GM12878 (cell line): ENCODE results near the gene SOS1. TPM values are rescaled to one million over a fixed set of nuclear protein-coding genes. Genes with fewer than 3 reads are reported as not detected.

Source experiments
- ATAC-seq: fragments of 200-7000 bp; cut with Tn5 transposase; 3 replicates; pipeline ENCODE4 v1.9.1; 2020; ENCODE audit warnings: mild to moderate bottlenecking, moderate library complexity
- BruUV-seq: library from RNA; stranded (reverse); fragments of 400-500 nt; replicated peaks from 2 replicates; lab custom pipeline; 2021; lab: Mats Ljungman, UMichigan
- CTCF ChIA-PET: fragments of 300-600 bp; sonication (Branson Sonifier 250); formaldehyde crosslinking; extraction: SDS; loops from one replicate; lab custom pipeline; 2021; ENCODE audit warnings: inconsistent platforms; lab: Yijun Ruan, JAX
- POLR2A ChIA-PET: fragments of 350-600 bp; formaldehyde crosslinking; extraction: SDS; loops from one replicate; lab custom pipeline; 2021; ENCODE audit warnings: inconsistent platforms; lab: Charles Lee
- RAD21 ChIA-PET: fragments of 300-600 bp; sonication (Branson Sonifier 250); formaldehyde crosslinking; loops from one replicate; lab custom pipeline; 2023; ENCODE audit warnings: antibody characterized with exemption; ENCODE audit not compliant: unreplicated experiment; lab: Charles Lee
- SMC1A ChIA-PET: fragments of 300-600 bp; sonication (Branson Sonifier 250); formaldehyde crosslinking; loops from one replicate; lab custom pipeline; 2023; ENCODE audit not compliant: unreplicated experiment, uncharacterized antibody; lab: Charles Lee
- DNase-seq: peaks from one replicate; pipeline ENCODE4 v3.0.0-alpha.2; 2011; ENCODE audit warnings: low read depth, low spot score
- FAIRE-seq: peaks from 3 replicates; lab custom pipeline; 2011; peaks lifted over from hg19 to GRCh38; lab: Jason Lieb, UNC
- H2AFZ ChIP-seq: 2 replicates; pipeline ENCODE4 v1.6.0; 2011; ENCODE audit warnings: low read depth, low read length, control low read depth; ENCODE audit not compliant: control insufficient read depth
- H3K27ac ChIP-seq: 2 replicates; pipeline ENCODE4 v1.5.1; 2011; ENCODE audit warnings: control low read depth; ENCODE audit not compliant: control insufficient read depth, insufficient read depth
- H3K27me3 ChIP-seq, 2 experiments: replicated peaks in 1 of 2; 2 replicates each; pipeline versions ENCODE4 v1.6.0 to v1.6.1; 2011; ENCODE audit warnings: low read length in 1 of 2; ENCODE audit not compliant: control insufficient read depth in 2 of 2, insufficient read depth in 2 of 2
- H3K36me3 ChIP-seq, 2 experiments: 2 replicates each; pipeline ENCODE4 v1.5.1; 2011; ENCODE audit warnings: low read length in 1 of 2; ENCODE audit not compliant: control insufficient read depth in 2 of 2, insufficient read depth in 2 of 2
- H3K4me1 ChIP-seq: 2 replicates; pipeline ENCODE4 v1.6.1; 2011; ENCODE audit warnings: mild to moderate bottlenecking, low read length, moderate library complexity, mixed read lengths; ENCODE audit not compliant: control insufficient read depth, insufficient read depth
- H3K4me2 ChIP-seq: 2 replicates; pipeline ENCODE4 v1.6.0; 2011; ENCODE audit warnings: control low read depth; ENCODE audit not compliant: control insufficient read depth, insufficient read depth
- H3K4me3 ChIP-seq: fragments of 200-600 bp; sonication (generic); 2 replicates; pipeline ENCODE4 v1.5.1; 2016
- H3K79me2 ChIP-seq: 2 replicates; pipeline ENCODE4 v1.6.0; 2011; ENCODE audit warnings: low read length; ENCODE audit not compliant: control insufficient read depth, insufficient read depth
- H3K9ac ChIP-seq: 2 replicates; pipeline ENCODE4 v1.8.0; 2011; ENCODE audit warnings: low read length, control low read depth, mixed read lengths; ENCODE audit not compliant: control insufficient read depth, insufficient read depth
- H3K9me3 ChIP-seq: replicated peaks from 3 replicates; pipeline ENCODE4 v1.5.1; 2011; ENCODE audit warnings: mild to moderate bottlenecking, low read length; ENCODE audit not compliant: control insufficient read depth, insufficient read depth
- H4K20me1 ChIP-seq: 2 replicates; pipeline ENCODE4 v1.6.0; 2011; ENCODE audit not compliant: control insufficient read depth, insufficient read depth
- ETV6 ChIP-seq, 2 experiments: fragments of 450-650 bp in 1 of 2; IDR thresholded peaks in 1 of 2; conservative IDR thresholded peaks in 1 of 2; 2 replicates each; pipeline ENCODE4 v1.6.1; 2014; ENCODE audit warnings: antibody characterized with exemption in 1 of 2, borderline replicate concordance in 1 of 2, low read depth in 1 of 2, mild to moderate bottlenecking in 1 of 2, moderate library complexity in 1 of 2
- NRF1 ChIP-seq: conservative IDR thresholded peaks from 2 replicates; pipeline ENCODE4 v1.6.1; 2011; ENCODE audit warnings: mild to moderate bottlenecking, low read depth, low read length, improper control_type of control experiment
- SUPT20H ChIP-seq: IDR thresholded peaks from 2 replicates; pipeline ENCODE4 v1.6.1; 2011; ENCODE audit warnings: low read depth, mild to moderate bottlenecking, low read length, moderate library complexity, borderline replicate concordance; ENCODE audit not compliant: control insufficient read depth
- TARDBP ChIP-seq: IDR thresholded peaks from 2 replicates; pipeline ENCODE4 v1.6.1; 2016; ENCODE audit warnings: borderline replicate concordance
- ZZZ3 ChIP-seq: IDR thresholded peaks from 2 replicates; pipeline ENCODE4 v1.6.1; 2011; ENCODE audit warnings: low read depth; ENCODE audit not compliant: control insufficient read depth, insufficient read length
- WGBS: methylation state at CpG from one replicate; pipeline ENCODE4 v1.1.6; 2016; ENCODE audit warnings: low lambda C conversion rate; ENCODE audit not compliant: insufficient replicate concordance, insufficient coverage; ENCODE audit errors: missing lambda C conversion rate; 5-methylcytosine and 5-hydroxymethylcytosine counted together
- in situ Hi-C: fragments of 300-500 bp; cut with MboI; formaldehyde crosslinking; loops from 9 replicates; pipeline ENCODE4 v1.14.3; 2018; ENCODE audit warnings: mixed read lengths
- intact Hi-C: fragments of 100-400 bp; cut with micrococcal nuclease; formaldehyde crosslinking; loops from one replicate; pipeline ENCODE4 v1.14.2; 2022; ENCODE audit not compliant: unreplicated experiment
- polyA plus RNA-seq, 11 experiments: library from polyadenylated mRNA; depleted of rRNA in 4 of 11; unstranded in 6 of 11; stranded (reverse) in 5 of 11; fragments of >200 nt; fragmentation: Nextera tagmentation in 4 of 11; fragmentation: Illumina TruSeq in 1 of 11; extraction: Ambion mirVana in 4 of 11; extraction: Trizol in 1 of 11; gene quantifications; 1 replicate in 1 of 11; 2 replicates in 10 of 11; pipeline versions ENCODE4 v1.2.1 to v1.2.3, GENCODE V29; 2011 to 2016; ENCODE audit warnings: inconsistent platforms in 2 of 11, missing spikeins in 2 of 11, low read depth in 1 of 11
- total RNA-seq, 4 experiments: library from RNA; depleted of rRNA in 3 of 4; stranded (reverse); fragments of >200 nt in 3 of 4; fragmentation: Illumina TruSeq in 1 of 4; extraction: Trizol in 1 of 4; gene quantifications; 2 replicates each; pipeline versions ENCODE4 v1.2.1 to v1.2.3, GENCODE V29; 2013 to 2021
- TF ChIP-seq, protein P1 (sequence below), 3 experiments: IDR thresholded peaks in 2 of 3; conservative IDR thresholded peaks in 1 of 3; 2 replicates each; pipeline ENCODE4 v1.5.1; 2011; ENCODE audit warnings: low read depth in 3 of 3, low read length in 3 of 3, mild to moderate bottlenecking in 3 of 3, control low read depth in 2 of 3, moderate library complexity in 2 of 3, inconsistent platforms in 1 of 3, mixed read lengths in 1 of 3; ENCODE audit not compliant: control insufficient read depth in 2 of 3, insufficient read depth in 1 of 3; ENCODE audit errors: extremely low read depth in 1 of 3

SOS1 gene
- total and polyA plus RNA-seq, 10 of the 15 experiments (the other 5 are each of a cell fraction or from before 2014, with no cell fraction given) = 2.1 to 24.1 (median 8.5) TPM

DNA sequence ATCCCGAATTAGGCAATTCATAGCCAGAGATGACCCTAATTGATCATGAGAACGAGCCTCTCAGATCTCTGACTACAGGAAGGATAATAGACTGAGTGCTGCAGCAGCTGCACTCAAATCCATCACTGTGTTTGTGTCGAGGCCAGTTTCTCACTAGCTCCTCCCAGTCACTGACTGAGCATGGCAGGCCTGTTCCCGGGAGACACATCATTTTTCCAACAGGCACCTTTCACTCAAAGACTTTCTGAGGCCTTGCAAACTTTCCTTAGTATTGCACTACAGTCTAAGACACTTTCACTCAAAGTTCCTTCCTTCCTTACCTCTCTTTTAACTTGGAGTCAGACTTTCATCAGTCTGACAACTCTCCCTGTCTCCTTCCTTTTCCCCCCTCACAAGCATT, 13.7 kb downstream of the SOS1 start:
- Histone ChIP-seq H3K4me3 (no peak overlapping the region), H3K27ac (no peak overlapping the region), H3K4me1 (peaks cover 9% of the 10 kb centered on the region; the same call in 1 of the 2 replicates), H4K20me1 (no peaks in the 10 kb centered on the region), H2AFZ (no peak overlapping the region), H3K9me3 (no peaks in the 10 kb centered on the region; the same call in 2 of the 3 replicates), H3K79me2 (peaks cover 16% of the 10 kb centered on the region), H3K4me2 (no peak overlapping the region), H3K36me3 (peaks cover 0 to under 1% of the 10 kb centered on the region in 2 experiments; a peak in 1 of 4 replicates), H3K27me3 (no peaks in the 10 kb centered on the region), H3K9ac (no peak overlapping the region)
- BruUV-seq = no TSS peak
- no peak for DNase-seq
- intact Hi-C loops (no loop called here), in situ Hi-C loops (no loop called here)
- 38% methylated on average over 4 of the region's 4 CpGs for whole genome bisulfite sequencing
- TF ChIP-seq, protein P1, sequence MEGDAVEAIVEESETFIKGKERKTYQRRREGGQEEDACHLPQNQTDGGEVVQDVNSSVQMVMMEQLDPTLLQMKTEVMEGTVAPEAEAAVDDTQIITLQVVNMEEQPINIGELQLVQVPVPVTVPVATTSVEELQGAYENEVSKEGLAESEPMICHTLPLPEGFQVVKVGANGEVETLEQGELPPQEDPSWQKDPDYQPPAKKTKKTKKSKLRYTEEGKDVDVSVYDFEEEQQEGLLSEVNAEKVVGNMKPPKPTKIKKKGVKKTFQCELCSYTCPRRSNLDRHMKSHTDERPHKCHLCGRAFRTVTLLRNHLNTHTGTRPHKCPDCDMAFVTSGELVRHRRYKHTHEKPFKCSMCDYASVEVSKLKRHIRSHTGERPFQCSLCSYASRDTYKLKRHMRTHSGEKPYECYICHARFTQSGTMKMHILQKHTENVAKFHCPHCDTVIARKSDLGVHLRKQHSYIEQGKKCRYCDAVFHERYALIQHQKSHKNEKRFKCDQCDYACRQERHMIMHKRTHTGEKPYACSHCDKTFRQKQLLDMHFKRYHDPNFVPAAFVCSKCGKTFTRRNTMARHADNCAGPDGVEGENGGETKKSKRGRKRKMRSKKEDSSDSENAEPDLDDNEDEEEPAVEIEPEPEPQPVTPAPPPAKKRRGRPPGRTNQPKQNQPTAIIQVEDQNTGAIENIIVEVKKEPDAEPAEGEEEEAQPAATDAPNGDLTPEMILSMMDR (IDR thresholded peaks at IDR 0.05 in 2 of 3, conservative IDR thresholded peaks at IDR 0.05 in 1 of 3; ENCODE audit: control insufficient read depth in 2 of 3, extremely low read depth in 1 of 3, insufficient read depth in 1 of 3, low read depth in 3 of 3, low read length in 3 of 3) = no peak
- TF ChIP-seq ETV6 (conservative IDR thresholded peaks at IDR 0.05 in 1 of 2, IDR thresholded peaks at IDR 0.05 in 1 of 2; ENCODE audit: borderline replicate concordance in 1 of 2, low read depth in 1 of 2) (no peak), SUPT20H (no peak), TARDBP (no peak), ZZZ3 (no peak), NRF1 (no peak)
- ChIA-PET CTCF (no interaction called here), RAD21 (no interaction called here), POLR2A (interaction anchor here (1.5 kb wide), 1 partner anchor 12 kb away, joined by 4 read pairs; no protein-coding TSS in a partner anchor), SMC1A (no interaction called here)
- 0 out of 3 replicates have a peak, but pooled peaks have one; percentile 30 for ATAC-seq
- FAIRE-seq = no peak
